ENCODE results near the gene IGF2BP1. TPM values are rescaled to one million over a fixed set of nuclear protein-coding genes. Genes with fewer than 3 reads are reported as not detected.

The IGF2BP1 gene
- total and polyA plus RNA-seq, 2 donors, result 0.07 to 10.9 TPM

GRCh38 chr17:48970865-48971687 is 26.1 kb upstream of the IGF2BP1 start:
- peaks cover 4 to 55% of the 10 kb centered on the region in 2 donors for H3K27me3 ChIP-seq (ENCODE audit: control insufficient read depth in 2 of 2, insufficient read depth in 1 of 2, low read length in 1 of 2)

DNA sequence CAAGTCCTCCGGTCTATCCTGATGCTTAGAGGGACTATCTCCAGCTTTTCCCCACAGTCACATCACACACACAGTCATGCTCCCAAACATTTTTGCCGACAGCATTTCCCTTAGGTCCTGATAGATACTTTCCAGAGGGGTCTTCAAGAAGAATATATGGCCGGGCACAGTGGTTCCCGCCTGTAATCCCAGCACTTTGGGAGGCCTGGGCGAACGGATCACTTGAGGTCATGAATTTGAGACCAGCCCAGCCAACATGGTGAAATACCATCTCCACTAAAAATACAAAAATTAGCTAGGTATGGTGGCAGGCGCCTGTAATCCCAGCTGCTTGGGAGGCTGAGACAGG is 24.5 kb upstream of the IGF2BP1 start:
- 83% methylated on average over 7 of the region's 7 CpGs for WGBS
- no peak for DNase-seq (ENCODE audit: low read depth in 6 of 9, low spot score in 9 of 9)
- Histone ChIP-seq H3K4me3 (ENCODE audit: low read length in 2 of 2) (no peak overlapping the region), H3K36me3 (ENCODE audit: control insufficient read depth in 2 of 2, insufficient read depth in 2 of 2, low read length in 1 of 2) (no peaks in the 10 kb centered on the region), H3K9me3 (ENCODE audit: control insufficient read depth in 2 of 2, insufficient read depth in 1 of 2, low read length in 1 of 2) (no peaks in the 10 kb centered on the region), H3K27me3 (ENCODE audit: control insufficient read depth in 2 of 2, insufficient read depth in 1 of 2, low read length in 1 of 2) (peaks cover 4 to 50% of the 10 kb centered on the region in 2 donors), H3K27ac (ENCODE audit: low read depth in 1 of 2, low read length in 1 of 2) (no peak overlapping the region), H3K4me1 (ENCODE audit: control insufficient read depth in 2 of 2, insufficient read depth in 2 of 2, low read length in 2 of 2) (no peaks in the 10 kb centered on the region)

More at GRCh38 chr17:48970865-48971687, 26.1 kb upstream of the IGF2BP1 start:
- H3K36me3 ChIP-seq (ENCODE audit: control insufficient read depth in 2 of 2, insufficient read depth in 2 of 2, low read length in 1 of 2), result no peaks in the 10 kb centered on the region
- H3K4me1 ChIP-seq (ENCODE audit: control insufficient read depth in 2 of 2, insufficient read depth in 2 of 2, low read length in 2 of 2), result no peaks in the 10 kb centered on the region
- WGBS, result 90% methylated on average over 12 of the region's 12 CpGs
- no peak overlapping the region for H3K27ac ChIP-seq (ENCODE audit: low read depth in 1 of 2, low read length in 1 of 2)
- H3K9me3 ChIP-seq (ENCODE audit: control insufficient read depth in 2 of 2, insufficient read depth in 1 of 2, low read length in 1 of 2), result no peaks in the 10 kb centered on the region
- H3K4me3 ChIP-seq (ENCODE audit: low read length in 2 of 2), result no peak overlapping the region
- DNase-seq (ENCODE audit: low read depth in 6 of 9, low spot score in 9 of 9), result no peak

GRCh38 chr17:48973806-48974205 is 23.4 kb upstream of the IGF2BP1 start:
- Histone ChIP-seq H3K9me3 (ENCODE audit: control insufficient read depth in 2 of 2, insufficient read depth in 1 of 2, low read length in 1 of 2) (no peaks in the 10 kb centered on the region), H3K27me3 (ENCODE audit: control insufficient read depth in 2 of 2, insufficient read depth in 1 of 2, low read length in 1 of 2) (peaks cover 4 to 41% of the 10 kb centered on the region in 2 donors), H3K4me1 (ENCODE audit: control insufficient read depth in 2 of 2, insufficient read depth in 2 of 2, low read length in 2 of 2) (no peaks in the 10 kb centered on the region), H3K27ac (ENCODE audit: low read depth in 1 of 2, low read length in 1 of 2) (no peak overlapping the region), H3K4me3 (ENCODE audit: low read length in 2 of 2) (no peak overlapping the region), H3K36me3 (ENCODE audit: control insufficient read depth in 2 of 2, insufficient read depth in 2 of 2, low read length in 1 of 2) (no peaks in the 10 kb centered on the region)
- no peak for DNase-seq (ENCODE audit: low read depth in 6 of 9, low spot score in 9 of 9)
- WGBS, result 84% methylated on average over 3 of the region's 3 CpGs

GRCh38 chr17:48981927-48982539 is 15.2 kb upstream of the IGF2BP1 start:
- no peak overlapping the region for H3K4me3 ChIP-seq (ENCODE audit: low read length in 2 of 2)
- H3K4me1 ChIP-seq (ENCODE audit: control insufficient read depth in 2 of 2, insufficient read depth in 2 of 2, low read length in 2 of 2), result no peaks in the 10 kb centered on the region
- H3K27me3 ChIP-seq (ENCODE audit: control insufficient read depth in 2 of 2, insufficient read depth in 1 of 2, low read length in 1 of 2), result peaks cover 4 to 15% of the 10 kb centered on the region in 2 donors
- H3K27ac ChIP-seq (ENCODE audit: low read depth in 1 of 2, low read length in 1 of 2), result no peak overlapping the region
- DNase-seq (ENCODE audit: low read depth in 6 of 9, low spot score in 9 of 9), result no peak
- 74% methylated on average over 3 of the region's 3 CpGs for WGBS
- peaks cover 0 to 4% of the 10 kb centered on the region in 2 donors for H3K9me3 ChIP-seq (ENCODE audit: control insufficient read depth in 2 of 2, insufficient read depth in 1 of 2, low read length in 1 of 2)
- no peaks in the 10 kb centered on the region for H3K36me3 ChIP-seq (ENCODE audit: control insufficient read depth in 2 of 2, insufficient read depth in 2 of 2, low read length in 1 of 2)

DNA sequence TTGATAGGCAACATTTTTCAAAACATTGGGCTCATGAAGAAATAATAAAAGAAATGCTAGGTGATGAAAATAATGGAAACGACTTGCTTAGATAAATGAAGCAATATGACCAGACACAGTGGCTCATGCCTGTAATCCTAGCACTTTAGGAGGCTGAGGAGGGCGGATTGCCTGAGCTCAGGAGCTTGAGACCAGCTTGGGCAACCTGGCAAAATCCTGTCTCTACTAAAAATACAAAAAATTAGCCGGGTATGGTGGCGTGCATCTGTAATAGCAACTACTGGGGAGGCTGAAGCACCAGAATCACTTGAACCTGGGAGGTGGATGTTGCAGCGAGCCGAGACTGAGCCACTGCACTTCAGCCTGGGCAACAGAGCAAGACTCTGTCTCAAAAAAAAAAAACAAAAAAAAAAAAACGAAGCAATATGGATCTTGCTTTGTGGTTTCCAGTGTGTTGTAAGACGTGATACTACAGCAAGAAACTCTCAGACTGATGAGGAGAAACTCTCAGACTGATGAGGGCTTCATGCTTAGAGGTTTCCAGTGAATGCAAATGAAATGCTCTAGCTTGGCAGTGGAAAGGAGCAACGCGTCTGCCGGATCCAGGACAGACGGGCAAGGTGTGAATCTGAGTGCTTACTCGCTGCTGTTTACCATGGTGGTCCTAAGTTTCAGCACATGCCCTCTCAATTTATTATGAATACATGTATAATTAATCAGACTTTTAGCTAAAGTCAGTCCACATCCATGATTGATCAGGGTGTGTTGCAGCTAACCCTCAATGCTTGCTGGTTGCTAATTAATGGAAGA is 11.5 kb upstream of the IGF2BP1 start:
- Histone ChIP-seq H3K4me1 (ENCODE audit: control insufficient read depth in 2 of 2, insufficient read depth in 2 of 2, low read length in 2 of 2) (no peaks in the 10 kb centered on the region), H3K36me3 (ENCODE audit: control insufficient read depth in 2 of 2, insufficient read depth in 2 of 2, low read length in 1 of 2) (no peaks in the 10 kb centered on the region), H3K27me3 (ENCODE audit: control insufficient read depth in 2 of 2, insufficient read depth in 1 of 2, low read length in 1 of 2) (peaks cover 14 to 30% of the 10 kb centered on the region in 2 donors), H3K4me3 (ENCODE audit: low read length in 2 of 2) (no peak overlapping the region), H3K9me3 (ENCODE audit: control insufficient read depth in 2 of 2, insufficient read depth in 1 of 2, low read length in 1 of 2) (peaks cover 0 to 4% of the 10 kb centered on the region in 2 donors), H3K27ac (ENCODE audit: low read depth in 1 of 2, low read length in 1 of 2) (no peak overlapping the region)
- no peak for DNase-seq (ENCODE audit: low read depth in 6 of 9, low spot score in 9 of 9)
- WGBS, result 85% methylated on average over 13 of the region's 13 CpGs

DNA sequence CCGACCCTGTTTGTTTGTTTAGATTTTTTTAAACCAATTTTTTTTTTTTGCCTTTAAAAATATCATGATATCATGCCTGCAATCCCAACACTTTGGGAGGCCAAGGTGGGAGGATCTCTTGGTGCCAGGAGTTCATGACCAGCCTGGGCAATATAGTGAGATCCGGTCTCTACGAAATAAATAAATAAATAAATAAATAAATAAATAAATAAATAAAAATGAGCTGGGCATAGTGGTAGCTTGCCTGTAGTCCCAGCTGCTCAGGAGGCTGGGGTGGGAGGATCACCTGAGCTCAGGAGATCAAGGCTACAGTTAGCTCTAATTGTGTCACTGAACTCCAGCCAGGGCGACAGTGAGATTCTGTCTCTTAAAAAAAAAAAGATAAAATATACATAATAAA is 8.1 kb upstream of the IGF2BP1 start:
- peaks cover 19 to 64% of the 10 kb centered on the region in 2 donors for H3K27me3 ChIP-seq (ENCODE audit: control insufficient read depth in 2 of 2, insufficient read depth in 1 of 2, low read length in 1 of 2)
- H3K36me3 ChIP-seq (ENCODE audit: control insufficient read depth in 2 of 2, insufficient read depth in 2 of 2, low read length in 1 of 2), result no peaks in the 10 kb centered on the region
- no peaks in the 10 kb centered on the region for H3K9me3 ChIP-seq (ENCODE audit: control insufficient read depth in 2 of 2, insufficient read depth in 1 of 2, low read length in 1 of 2)
- no peak overlapping the region for H3K4me3 ChIP-seq (ENCODE audit: low read length in 2 of 2)
- no peaks in the 10 kb centered on the region for H3K4me1 ChIP-seq (ENCODE audit: control insufficient read depth in 2 of 2, insufficient read depth in 2 of 2, low read length in 2 of 2)
- no peak for DNase-seq (ENCODE audit: low read depth in 6 of 9, low spot score in 9 of 9)
- WGBS, result 97% methylated on average over 4 of the region's 4 CpGs
- no peak overlapping the region for H3K27ac ChIP-seq (ENCODE audit: low read depth in 1 of 2, low read length in 1 of 2)

DNA sequence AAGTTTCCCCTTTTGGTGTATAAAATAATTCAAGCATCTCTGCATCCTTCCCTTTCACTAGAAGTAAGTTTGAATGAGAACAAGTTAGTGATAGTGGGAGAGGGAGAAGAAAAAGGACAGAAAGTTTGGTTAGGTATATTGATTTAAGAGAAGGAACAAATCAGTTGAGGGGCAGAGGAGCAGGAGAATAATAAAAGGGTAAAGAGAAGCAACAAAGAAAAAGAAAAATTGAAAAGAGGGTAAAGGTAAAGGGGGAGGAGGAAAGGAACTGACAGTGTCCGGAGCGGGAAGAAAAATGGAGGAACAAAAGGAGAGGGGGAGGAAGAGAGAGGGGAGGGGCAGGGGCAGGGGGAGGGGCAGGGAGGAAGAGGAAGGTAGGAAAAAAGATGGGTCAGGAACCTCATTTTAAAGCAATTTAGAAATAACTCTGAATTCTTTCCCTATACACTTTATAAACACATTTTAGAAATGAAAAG is 6.3 kb upstream of the IGF2BP1 start:
- Histone ChIP-seq H3K9me3 (ENCODE audit: control insufficient read depth in 2 of 2, insufficient read depth in 1 of 2, low read length in 1 of 2) (no peaks in the 10 kb centered on the region), H3K27ac (ENCODE audit: low read depth in 1 of 2, low read length in 1 of 2) (no peak overlapping the region), H3K27me3 (ENCODE audit: control insufficient read depth in 2 of 2, insufficient read depth in 1 of 2, low read length in 1 of 2) (peaks cover 30 to 72% of the 10 kb centered on the region in 2 donors), H3K36me3 (ENCODE audit: control insufficient read depth in 2 of 2, insufficient read depth in 2 of 2, low read length in 1 of 2) (no peaks in the 10 kb centered on the region), H3K4me3 (ENCODE audit: low read length in 2 of 2) (no peak overlapping the region), H3K4me1 (ENCODE audit: control insufficient read depth in 2 of 2, insufficient read depth in 2 of 2, low read length in 2 of 2) (peaks cover 0 to 10% of the 10 kb centered on the region in 2 donors)
- DNase-seq (ENCODE audit: low read depth in 6 of 9, low spot score in 9 of 9), result no peak
- WGBS, result 29% methylated on average over 2 of the region's 2 CpGs

GRCh38 chr17:48992444-48992843 is 4.7 kb upstream of the IGF2BP1 start:
- whole genome bisulfite sequencing, result 83% methylated on average over 2 of the region's 2 CpGs
- H3K36me3 ChIP-seq (ENCODE audit: control insufficient read depth in 2 of 2, insufficient read depth in 2 of 2, low read length in 1 of 2), result no peaks in the 10 kb centered on the region
- peak in 1 of 9 donors; percentile 50 for DNase-seq (ENCODE audit: low read depth in 6 of 9, low spot score in 9 of 9)
- peaks cover 4 to 19% of the 10 kb centered on the region in 2 donors for H3K4me1 ChIP-seq (ENCODE audit: control insufficient read depth in 2 of 2, insufficient read depth in 2 of 2, low read length in 2 of 2)
- H3K9me3 ChIP-seq (ENCODE audit: control insufficient read depth in 2 of 2, insufficient read depth in 1 of 2, low read length in 1 of 2), result no peaks in the 10 kb centered on the region
- no peak overlapping the region for H3K4me3 ChIP-seq (ENCODE audit: low read length in 2 of 2)
- H3K27ac ChIP-seq (ENCODE audit: low read depth in 1 of 2, low read length in 1 of 2), result no peak overlapping the region
- H3K27me3 ChIP-seq (ENCODE audit: control insufficient read depth in 2 of 2, insufficient read depth in 1 of 2, low read length in 1 of 2), result peaks cover 35 to 80% of the 10 kb centered on the region in 2 donors

DNA sequence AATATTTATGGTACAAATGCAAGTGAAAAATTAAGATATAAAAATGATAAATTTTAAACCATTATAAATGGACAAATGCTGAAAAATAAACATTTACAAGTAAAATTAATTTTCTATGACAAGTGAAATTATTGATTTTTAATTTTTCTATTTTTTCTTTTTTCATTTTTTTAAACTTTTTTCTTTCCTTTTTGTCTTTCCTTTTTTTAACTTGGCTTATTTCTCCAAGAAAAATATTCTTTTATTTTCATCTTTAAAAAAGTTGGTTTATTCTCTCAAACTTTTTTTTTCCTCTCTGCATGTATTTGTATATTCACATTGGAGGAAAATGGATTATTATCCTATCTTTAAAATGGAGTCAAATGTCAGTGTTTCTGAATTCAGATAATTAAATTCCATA is 3.9 kb upstream of the IGF2BP1 start:
- H3K27ac ChIP-seq (ENCODE audit: low read depth in 1 of 2, low read length in 1 of 2), result no peak overlapping the region
- no peaks in the 10 kb centered on the region for H3K36me3 ChIP-seq (ENCODE audit: control insufficient read depth in 2 of 2, insufficient read depth in 2 of 2, low read length in 1 of 2)
- H3K4me3 ChIP-seq (ENCODE audit: low read length in 2 of 2), result no peak overlapping the region
- no peak for DNase-seq (ENCODE audit: low read depth in 6 of 9, low spot score in 9 of 9)
- H3K4me1 ChIP-seq (ENCODE audit: control insufficient read depth in 2 of 2, insufficient read depth in 2 of 2, low read length in 2 of 2), result peaks cover 6 to 19% of the 10 kb centered on the region in 2 donors
- H3K9me3 ChIP-seq (ENCODE audit: control insufficient read depth in 2 of 2, insufficient read depth in 1 of 2, low read length in 1 of 2), result no peaks in the 10 kb centered on the region
- H3K27me3 ChIP-seq (ENCODE audit: control insufficient read depth in 2 of 2, insufficient read depth in 1 of 2, low read length in 1 of 2), result peaks cover 37 to 84% of the 10 kb centered on the region in 2 donors
